Right ventricle myocardium superior (tissue), 1 donor: ENCODE data around the gene OR6Y1. TPM values are rescaled to one million over a fixed set of nuclear protein-coding genes. Genes with fewer than 3 reads are reported as not detected.

Source experiments
- ATAC-seq: fragments of 200-7000 bp; cut with Tn5 transposase; one replicate; pipeline ENCODE4 v1.9.1; 2020; ENCODE audit warnings: mild to moderate bottlenecking; ENCODE audit not compliant: poor library complexity
- DNase-seq: peaks from one replicate; pipeline ENCODE4 v3.0.0-alpha.2; 2020
- intact Hi-C: fragments of 100-400 bp; cut with DNase I; formaldehyde crosslinking; loops from one replicate; pipeline ENCODE4 v1.11.2; 2022
- long read RNA-seq: library from polyadenylated mRNA; unstranded; transcript quantifications from one replicate; pipeline ENCODE4 v2.0.0, GENCODE V29; 2021
- total RNA-seq: library from RNA; stranded (reverse); fragmentation: NEBNext Ultra II Directional; extraction: Animal tissue kit (Norgen Biotek cat#: 25700); gene quantifications from one replicate; pipeline ENCODE4 v1.2.1, GENCODE V29; 2021
- donor health status: DM: no; HTN: yes; CAD: no; lungs with severe emphysema.

OR6Y1 gene
- not detected for total RNA-seq
- long read RNA-seq = 0 reads

- intact Hi-C loops = no loop called here
- ATAC-seq (no peak), DNase-seq (no peak)
These were observed at the start of gene OR6Y1 for GRCh38 chr1:158554352-158554751. Gene OR6Y1 (minus strand): TSS chr1:158554405. CDS start chr1:158548105, 6,300 bp downstream.

- no peak for DNase-seq
These were observed 46.5 kb upstream of the OR6Y1 start for GRCh38 chr1:158600735-158601134.

GRCh38 chr1:158586942-158587341 lies 32.7 kb upstream of the OR6Y1 start:
- ATAC-seq = no peak
- DNase-seq = no peak
- intact Hi-C loops = no loop called here

More at GRCh38 chr1:158600735-158601134, 46.5 kb upstream of the OR6Y1 start:
- intact Hi-C loops = no loop called here
- no peak for ATAC-seq

GRCh38 chr1:158583962-158584361 lies 29.8 kb upstream of the OR6Y1 start:
- no peak for ATAC-seq
- intact Hi-C loops = no loop called here
- DNase-seq = no peak

GRCh38 chr1:158579733-158580132 lies 25.5 kb upstream of the OR6Y1 start, which contains the start of gene OR10X1:
Gene OR10X1 (minus strand): TSS chr1:158579899. CDS start chr1:158579899, 0 bp downstream.
- no peak for DNase-seq
- intact Hi-C loops = no loop called here
- no peak for ATAC-seq

GRCh38 chr1:158577561-158577960 lies 23.4 kb upstream of the OR6Y1 start:
- ATAC-seq (no peak), DNase-seq (no peak)
- intact Hi-C loops = no loop called here

GRCh38 chr1:158572226-158572625 lies 18.0 kb upstream of the OR6Y1 start:
- ATAC-seq (no peak), DNase-seq (no peak)
- intact Hi-C loops = no loop called here

- intact Hi-C loops = no loop called here
- no peak for ATAC-seq
- DNase-seq = no peak
These were observed 16.3 kb upstream of the OR6Y1 start, which contains the start of gene OR6P1 for GRCh38 chr1:158570480-158570879. Gene OR6P1 (minus strand): TSS chr1:158570580. CDS start chr1:158563604, 6,976 bp downstream.

- DNase-seq = no peak
- intact Hi-C loops = no loop called here
- no peak for ATAC-seq
These were observed 10.4 kb upstream of the OR6Y1 start for GRCh38 chr1:158564608-158565007.

- no peak for ATAC-seq
- DNase-seq = no peak
- intact Hi-C loops = no loop called here
These were observed 9.6 kb upstream of the OR6Y1 start for GRCh38 chr1:158563853-158564252.

- DNase-seq (no peak), ATAC-seq (no peak)
These were observed 5.5 kb upstream of the OR6Y1 start for GRCh38 chr1:158559696-158560095.

GRCh38 chr1:158552296-158552695 lies 1.9 kb downstream of the OR6Y1 start:
- ATAC-seq = no peak
- DNase-seq = no peak

More at GRCh38 chr1:158559696-158560095, 5.5 kb upstream of the OR6Y1 start:
- intact Hi-C loops = no loop called here

GRCh38 chr1:158547533-158547932 lies 6.7 kb downstream of the OR6Y1 start:
- DNase-seq (no peak), ATAC-seq (no peak)
- intact Hi-C loops = no loop called here

More at GRCh38 chr1:158552296-158552695, 1.9 kb downstream of the OR6Y1 start:
- intact Hi-C loops = no loop called here

- DNase-seq (no peak), ATAC-seq (no peak)
- intact Hi-C loops = no loop called here
These were observed 16.6 kb downstream of the OR6Y1 start for GRCh38 chr1:158537609-158538008.

GRCh38 chr1:158534496-158534895 lies 19.7 kb downstream of the OR6Y1 start:
- ATAC-seq (no peak), DNase-seq (no peak)
- intact Hi-C loops = no loop called here

GRCh38 chr1:158527190-158527815 lies 26.9 kb downstream of the OR6Y1 start:
- intact Hi-C loops = loop anchor here (10.0 kb wide), 1 partner anchor 563 kb away; no protein-coding TSS in a partner anchor
- DNase-seq (no peak), ATAC-seq (no peak)

GRCh38 chr1:158521666-158522058 lies 32.5 kb downstream of the OR6Y1 start:
- intact Hi-C loops = loop anchor here (10.0 kb wide), 1 partner anchor 557 kb away; no protein-coding TSS in a partner anchor

GRCh38 chr1:158520955-158521665 lies 33.1 kb downstream of the OR6Y1 start:
- DNase-seq (no peak), ATAC-seq (no peak)
- intact Hi-C loops = loop anchor here (10.0 kb wide), 1 partner anchor 556 kb away; no protein-coding TSS in a partner anchor

More at GRCh38 chr1:158521666-158522058, 32.5 kb downstream of the OR6Y1 start:
- no peak for ATAC-seq
- DNase-seq = no peak

- no peak for DNase-seq
- intact Hi-C loops = loop anchor here (10.0 kb wide), 1 partner anchor 555 kb away; no protein-coding TSS in a partner anchor
- no peak for ATAC-seq
These were observed 34.2 kb downstream of the OR6Y1 start for GRCh38 chr1:158520021-158520420.

- intact Hi-C loops = no loop called here
- ATAC-seq = no peak
- no peak for DNase-seq
These were observed 37.2 kb downstream of the OR6Y1 start for GRCh38 chr1:158516966-158517365.
